ENCODE results near the gene YAE1.

Gene YAE1

DNA sequence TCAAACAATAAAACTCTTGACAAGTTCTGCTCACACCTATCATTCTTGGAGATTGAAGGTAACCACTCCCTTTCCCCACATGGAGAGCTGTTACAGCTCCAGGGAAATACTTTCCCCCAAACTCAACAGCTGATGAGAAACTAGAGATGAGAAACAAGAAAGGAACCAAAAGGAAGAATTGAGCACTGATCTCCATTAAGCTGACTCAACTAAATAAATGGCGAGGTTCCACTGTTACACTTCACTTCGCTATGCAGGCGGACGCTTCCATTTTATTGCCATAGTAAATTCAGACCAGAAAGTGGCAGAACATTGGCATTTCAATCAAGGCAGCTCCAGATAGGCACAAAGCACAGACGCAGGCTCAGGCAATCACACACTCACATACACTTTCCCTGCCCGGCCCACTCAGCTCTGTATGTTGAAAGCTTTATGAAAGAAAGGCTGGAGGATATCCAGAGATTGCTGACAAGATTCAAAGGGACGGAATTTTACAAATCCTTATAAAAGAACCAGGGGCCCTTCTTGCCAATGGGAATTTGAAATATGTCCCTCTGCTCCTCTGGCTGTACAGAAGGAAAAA lies 11.5 kb upstream of the YAE1 start:
- no peak for DNase-seq (ENCODE audit: low read depth)

DNA sequence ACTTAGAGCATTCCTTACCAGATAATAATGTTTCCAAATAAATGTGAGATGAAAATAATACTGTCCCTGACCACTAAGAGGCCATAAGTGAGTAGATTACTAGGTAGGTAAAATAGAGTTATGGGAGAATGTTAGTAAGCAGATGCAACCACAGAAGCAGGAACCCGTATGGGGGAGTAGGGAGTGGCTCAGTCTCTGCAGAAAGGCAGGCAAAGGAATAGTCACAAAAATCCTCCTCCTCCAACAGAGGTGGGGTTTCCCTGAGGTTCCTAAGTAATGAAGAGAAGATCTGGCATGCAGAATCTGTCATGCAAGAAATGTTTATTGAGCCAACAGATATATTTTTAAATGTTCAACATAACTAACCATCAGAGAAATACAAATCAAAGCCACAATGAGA lies 9.0 kb upstream of the YAE1 start:
- no peak for DNase-seq (ENCODE audit: low read depth)

DNA sequence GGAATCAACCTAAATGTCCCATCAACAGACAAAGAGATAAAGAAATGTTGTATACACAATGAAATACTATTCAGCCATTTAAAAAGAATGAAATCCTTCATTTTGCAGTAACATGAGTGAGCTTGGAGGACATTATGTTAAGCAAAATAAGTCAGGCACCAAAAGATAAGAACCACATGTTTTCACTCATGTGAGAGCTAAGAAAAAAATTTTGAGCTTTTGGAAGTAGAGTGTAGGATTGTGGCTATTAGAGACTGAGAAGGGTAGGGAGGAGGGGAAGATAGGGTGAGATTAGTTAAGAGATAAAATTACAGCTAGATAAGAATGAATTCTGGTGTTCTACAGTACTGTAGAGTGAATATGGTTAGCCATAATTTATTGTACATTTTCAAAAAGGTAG lies 8.3 kb upstream of the YAE1 start:
- DNase-seq (ENCODE audit: low read depth): no peak

DNA sequence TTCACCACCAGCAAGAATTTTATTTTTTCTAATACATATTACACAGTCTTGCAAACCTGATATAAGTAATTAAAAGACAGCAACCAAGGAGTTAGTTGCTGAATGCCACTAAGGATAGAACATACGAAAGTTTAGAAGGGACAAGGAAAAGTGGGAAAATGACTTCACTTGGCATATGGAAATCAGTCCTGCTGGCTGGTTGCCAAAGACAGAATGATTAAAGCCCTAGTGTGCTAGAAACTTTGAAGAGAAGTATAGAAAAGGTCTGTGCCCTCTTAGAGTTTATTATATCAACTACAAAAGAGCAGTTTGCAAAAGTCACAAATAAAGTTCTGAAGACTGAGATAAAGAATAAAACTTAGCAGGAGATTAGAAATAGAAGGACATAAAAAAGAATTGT lies 5.8 kb upstream of the YAE1 start:
- no peak for DNase-seq (ENCODE audit: low read depth)

DNA sequence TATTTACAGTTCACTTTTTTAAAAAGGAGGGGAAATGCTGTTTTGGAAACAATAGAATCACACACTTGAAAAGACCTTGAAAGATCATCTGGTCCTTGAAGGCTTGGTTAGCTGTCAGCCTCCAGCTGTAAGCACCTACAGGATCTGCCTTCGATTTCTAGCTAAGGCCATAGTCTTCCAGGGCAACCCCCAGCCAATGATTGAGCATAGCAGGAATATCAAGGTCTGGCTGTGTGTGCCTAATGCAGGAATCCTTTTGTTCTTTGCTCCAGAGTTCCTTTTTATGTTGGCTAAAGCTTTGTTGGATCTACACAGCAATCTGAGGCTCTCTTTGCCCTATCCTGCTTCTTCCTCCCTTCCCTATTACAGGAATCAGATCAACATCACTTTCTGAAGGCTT lies 5.2 kb upstream of the YAE1 start:
- no peak for DNase-seq (ENCODE audit: low read depth)

DNA sequence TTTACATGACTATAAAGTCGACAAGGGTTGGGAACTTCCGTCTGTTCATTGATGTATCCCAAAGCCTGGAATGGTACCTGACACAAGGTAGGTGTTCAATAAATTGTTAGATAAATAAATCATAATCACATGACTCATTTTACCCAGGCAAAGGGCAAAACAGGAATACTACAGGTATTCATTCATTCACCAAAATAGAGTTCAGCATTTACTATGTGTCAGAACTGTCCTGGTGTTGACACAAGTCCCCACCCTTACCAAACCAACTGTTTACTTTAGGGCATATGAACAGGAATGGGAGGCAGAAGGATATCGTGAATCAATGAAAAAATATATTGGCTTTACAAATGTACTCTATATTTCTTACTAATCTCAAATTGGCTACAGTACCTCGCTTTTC lies 666 bp upstream of the YAE1 start:
- no peak for DNase-seq (ENCODE audit: low read depth)

DNA sequence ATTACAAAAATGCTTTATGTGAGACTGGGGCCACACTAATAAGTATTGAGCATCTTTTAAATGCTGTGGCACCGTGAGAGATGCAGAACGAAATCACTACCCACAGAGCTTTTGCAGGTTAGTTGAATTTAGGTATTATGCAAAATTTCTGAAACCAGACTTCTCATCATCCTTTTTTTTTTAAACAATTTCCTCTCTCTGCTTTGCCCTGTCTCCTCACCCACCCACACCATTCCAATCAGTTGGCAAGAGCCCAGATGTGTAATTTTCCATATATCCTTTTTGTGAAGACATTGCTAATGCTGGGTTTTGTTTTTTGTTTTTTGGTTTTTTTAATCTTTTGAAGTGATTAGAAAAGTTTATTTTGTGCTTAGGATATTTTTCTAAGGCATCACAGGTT lies 1.1 kb downstream of the YAE1 start:
- no peak for DNase-seq (ENCODE audit: low read depth)

DNA sequence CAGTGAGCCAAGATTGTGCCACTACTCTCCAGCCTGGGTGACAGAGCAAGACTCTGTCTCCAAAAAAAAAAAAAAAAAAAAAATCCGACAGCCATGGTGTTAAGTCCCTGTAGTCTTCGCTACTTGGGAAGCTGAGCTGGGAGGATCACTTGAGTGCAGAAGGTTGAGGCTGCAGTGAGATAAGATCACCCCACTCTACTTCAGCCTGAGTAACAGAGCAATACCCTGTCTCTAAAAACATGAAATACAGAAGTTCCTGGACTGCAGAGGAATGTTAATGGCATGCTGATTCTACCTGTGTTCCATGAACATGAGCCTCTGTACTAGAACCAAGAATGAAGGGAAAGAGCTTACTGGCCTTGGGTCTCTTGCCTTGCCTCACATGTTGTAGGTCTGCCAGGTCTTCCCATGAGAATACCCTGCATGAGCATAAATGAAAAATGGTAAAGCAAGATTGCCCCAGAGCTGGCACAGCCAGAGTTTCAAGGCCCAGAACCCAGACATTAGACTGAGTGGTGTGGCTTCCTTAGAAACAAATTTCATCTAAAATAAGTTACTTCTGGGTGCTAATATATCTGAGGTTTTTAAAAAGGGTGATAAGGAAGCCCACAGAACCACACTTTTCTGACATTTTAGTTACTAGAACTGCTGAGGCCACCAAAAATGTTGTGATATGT lies 8.6 kb downstream of the YAE1 start:
- DNase-seq (ENCODE audit: low read depth): no peak

DNA sequence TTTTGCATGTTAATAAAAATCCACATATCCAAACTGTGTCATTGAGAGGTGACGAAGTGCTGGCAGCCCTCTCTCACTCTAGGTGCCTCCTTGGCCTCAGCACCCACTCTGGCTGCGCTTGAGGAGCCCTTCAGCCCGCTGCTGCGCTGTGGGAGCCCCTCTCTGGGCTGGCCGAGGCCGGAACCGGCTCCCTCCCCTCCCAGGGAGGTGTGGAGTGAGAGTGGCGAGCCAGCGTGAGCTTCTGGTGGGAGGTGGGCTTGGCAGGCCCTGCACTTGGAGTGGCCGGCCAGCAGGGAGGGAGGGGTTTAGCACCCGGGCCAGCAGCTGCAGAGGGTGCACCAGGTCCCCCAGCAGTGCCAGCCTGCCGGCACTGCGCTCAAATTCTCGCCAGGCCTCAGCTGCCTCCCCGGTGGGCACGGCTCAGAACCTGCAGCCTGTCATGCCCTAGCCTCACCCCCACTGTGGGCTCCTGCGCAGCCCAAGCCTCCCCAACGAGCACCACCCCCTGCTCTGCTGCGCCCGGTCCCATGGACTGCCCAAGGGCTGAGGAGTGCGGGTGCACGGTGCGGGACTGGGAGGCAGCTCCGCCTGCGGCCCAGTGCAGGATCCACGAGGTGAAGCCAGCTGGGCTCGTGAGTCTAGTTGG lies 11.1 kb downstream of the YAE1 start:
- no peak for DNase-seq (ENCODE audit: low read depth)

DNA sequence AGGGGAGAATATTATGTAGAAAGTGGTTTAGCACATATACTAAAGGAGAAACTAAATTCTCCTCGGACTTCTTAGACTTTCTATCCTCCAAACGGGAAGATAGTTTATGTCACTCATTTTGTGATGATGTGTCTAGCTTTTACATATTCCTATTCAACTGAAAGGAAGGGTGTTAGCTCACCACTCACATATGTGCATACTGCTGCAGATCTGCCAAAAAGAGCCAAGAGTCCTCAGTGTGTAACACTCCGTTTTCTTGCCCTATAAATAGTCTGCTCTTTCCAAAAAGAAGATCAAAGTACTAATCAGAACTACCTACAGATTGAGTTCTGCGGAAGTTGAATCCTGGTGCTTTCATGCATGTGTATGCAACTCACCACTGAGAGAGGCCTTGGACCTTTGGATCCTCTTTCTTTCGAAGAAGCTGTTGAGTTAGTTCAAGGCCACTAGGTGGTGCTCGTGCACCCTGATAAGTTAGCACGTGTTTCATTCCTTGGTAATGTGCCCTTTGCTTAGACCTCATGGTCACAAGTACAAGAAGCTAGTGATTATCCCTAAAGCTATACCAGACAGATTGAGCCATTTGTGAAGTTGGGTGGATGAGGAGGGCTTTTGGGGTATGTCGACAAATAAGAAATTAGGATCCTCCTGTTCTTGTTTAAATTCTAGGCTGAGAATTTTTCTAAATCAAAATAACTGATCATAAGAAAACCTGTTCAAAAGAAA lies 14.1 kb downstream of the YAE1 start:
- DNase-seq (ENCODE audit: low read depth): peak; percentile 64

DNA sequence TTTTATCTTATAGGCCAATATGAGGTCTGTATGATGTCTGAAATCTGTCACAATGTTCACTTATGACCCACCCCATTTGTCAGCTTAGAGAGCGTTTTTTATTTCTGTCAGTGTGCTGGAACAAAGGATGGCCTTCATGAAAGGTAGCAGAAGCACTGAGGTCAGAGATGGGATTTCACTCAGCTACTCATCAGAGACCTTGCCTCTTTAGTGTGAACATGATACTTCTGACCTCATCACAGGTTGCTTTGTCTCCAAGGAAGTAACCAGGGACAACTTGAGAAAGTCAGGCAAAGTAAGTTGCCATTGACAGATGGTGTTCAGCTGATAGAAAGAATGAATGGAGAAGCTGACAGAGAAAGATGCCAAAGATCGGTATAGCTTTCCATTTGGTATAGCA lies 16.3 kb downstream of the YAE1 start:
- no peak for DNase-seq (ENCODE audit: low read depth)

DNA sequence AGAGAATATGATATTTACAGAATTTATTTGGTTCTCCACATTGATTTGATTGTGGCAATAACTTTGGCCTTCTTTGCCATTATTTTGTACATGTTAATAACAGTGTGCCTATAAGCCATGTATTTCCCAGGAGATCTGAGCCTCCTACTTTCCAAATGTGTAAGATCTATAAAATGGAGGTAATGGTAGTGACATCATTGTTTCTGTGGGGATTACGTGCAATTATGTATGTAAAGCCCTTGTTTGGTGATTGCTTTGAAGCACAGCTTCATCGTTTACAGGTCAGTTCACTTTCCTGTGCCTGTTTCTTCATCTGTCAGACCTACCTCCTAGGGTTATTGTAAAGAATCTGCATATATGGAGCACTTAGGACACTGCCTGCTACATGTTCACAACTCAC lies 17.3 kb downstream of the YAE1 start:
- DNase-seq (ENCODE audit: low read depth): no peak

DNA sequence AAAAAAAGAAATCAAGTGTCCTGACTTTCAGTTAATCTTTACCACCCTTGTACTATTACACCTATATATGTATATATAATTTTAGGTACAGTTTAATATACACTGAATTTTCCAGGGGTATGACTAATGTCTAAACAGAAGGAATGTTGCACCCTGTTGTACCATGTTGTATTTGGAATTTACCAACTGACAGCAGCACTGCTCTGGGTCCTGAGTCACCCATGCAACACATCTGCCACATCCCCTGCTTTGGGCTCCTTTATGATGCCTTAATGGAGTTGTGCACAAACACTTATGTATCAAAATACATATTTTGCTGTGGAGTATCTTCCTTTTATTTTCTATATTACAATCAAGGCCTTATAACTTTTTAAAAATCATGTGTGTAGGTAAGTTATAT lies 21.2 kb downstream of the YAE1 start:
- no peak for DNase-seq (ENCODE audit: low read depth)

DNA sequence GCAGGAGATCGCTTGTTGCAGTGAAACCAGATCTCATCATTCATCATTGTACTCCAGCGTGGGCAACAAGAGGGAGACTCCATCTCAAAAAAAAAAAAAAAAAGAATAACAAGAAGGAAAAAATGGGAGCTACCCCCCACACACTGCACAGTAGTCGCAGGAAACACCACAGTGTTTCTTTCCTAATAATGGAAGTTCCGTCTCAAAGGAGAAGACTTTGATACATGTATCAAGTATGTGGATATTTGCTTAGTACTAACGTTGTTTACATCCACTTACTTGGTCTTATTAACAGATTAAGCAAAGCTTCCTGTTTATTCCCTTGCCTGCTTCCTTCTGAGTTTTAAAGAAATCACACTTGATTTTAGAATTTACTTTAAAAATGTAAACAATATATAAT lies 22.2 kb downstream of the YAE1 start:
- no peak for DNase-seq (ENCODE audit: low read depth)

DNA sequence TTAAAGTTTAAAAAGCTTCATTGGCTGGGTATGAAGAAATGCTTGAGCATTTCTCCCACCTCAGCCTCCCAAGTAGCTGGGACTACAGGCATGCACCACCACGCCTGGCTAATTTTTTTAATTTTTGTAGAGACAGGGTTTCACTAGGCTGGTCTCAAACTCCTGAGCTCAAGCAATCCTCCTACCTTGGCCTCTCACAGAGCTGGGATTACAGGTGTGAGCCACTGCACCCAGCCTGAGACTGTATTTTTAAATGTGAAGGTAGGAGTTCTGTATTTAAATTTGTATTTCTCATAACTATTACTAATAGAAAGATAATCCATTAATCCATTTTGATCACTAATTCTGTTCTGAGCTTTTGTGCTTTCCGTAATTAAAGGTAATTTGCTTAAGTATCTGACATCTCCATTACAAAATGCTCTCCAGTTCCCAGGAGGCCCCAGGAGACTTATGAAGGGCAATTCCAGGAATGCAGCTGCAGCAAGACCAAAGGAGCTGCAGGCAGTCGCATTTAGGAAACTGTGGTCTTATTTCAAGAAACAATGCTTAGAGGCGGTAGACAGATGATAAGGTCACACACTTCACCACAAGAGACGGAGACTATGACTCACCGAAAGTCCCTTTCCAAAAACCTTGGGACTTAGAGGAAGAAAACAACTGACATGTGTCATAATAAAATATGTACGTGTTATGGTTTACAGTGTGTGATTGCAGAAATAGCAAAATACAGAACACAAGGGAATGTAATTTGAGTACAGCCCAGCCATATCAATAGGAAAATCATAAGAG lies 23.3 kb downstream of the YAE1 start:
- DNase-seq (ENCODE audit: low read depth): peak; percentile 69

DNA sequence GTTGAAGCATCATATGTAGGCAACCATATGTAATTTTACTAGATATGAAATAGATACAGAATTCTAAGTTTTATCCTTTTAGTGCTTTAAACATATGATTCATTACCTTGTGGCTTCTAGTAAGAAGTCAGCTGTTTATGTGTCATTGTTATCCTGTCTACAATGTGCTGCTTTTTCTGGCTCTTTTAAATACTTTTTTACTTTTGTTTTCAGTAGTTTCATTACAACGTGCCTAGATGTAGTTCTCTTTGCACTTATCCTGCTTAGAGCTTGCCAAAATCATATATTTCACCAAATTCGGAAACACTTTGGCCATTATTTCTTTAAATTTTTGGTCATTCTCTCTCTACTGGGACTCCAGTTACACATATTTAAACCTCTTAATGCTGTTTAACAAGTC lies 26.4 kb downstream of the YAE1 start:
- no peak for DNase-seq (ENCODE audit: low read depth)

DNA sequence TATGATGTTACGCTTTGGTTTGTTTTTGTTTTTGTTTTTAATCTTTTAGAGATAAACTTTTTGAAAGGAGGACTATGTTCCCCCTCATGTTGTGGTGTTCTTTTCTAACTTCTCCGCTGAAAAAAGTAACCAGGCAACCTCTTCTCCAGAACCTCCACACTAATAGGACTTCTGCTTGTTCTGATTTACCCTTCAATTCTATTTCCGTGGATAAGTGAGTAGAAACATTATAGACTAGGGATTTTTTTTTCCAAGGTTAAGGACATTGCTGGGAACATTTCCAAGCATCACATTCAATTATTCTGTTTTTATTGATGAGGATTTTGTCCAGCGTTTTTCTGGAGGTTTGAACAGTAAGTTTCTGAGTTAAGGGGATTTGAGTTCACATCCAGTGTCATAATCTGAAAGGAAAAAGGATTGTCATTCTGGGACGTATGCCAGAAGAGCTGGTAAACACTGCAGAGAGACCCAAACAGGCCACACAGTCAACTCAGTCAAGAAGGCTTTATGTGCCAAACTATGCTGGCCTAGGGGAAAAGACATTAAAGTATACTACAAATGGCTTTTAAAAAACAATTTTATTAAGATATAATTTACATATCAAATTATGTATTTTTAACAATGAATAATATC lies 28.9 kb downstream of the YAE1 start:
- no peak for DNase-seq (ENCODE audit: low read depth)

DNA sequence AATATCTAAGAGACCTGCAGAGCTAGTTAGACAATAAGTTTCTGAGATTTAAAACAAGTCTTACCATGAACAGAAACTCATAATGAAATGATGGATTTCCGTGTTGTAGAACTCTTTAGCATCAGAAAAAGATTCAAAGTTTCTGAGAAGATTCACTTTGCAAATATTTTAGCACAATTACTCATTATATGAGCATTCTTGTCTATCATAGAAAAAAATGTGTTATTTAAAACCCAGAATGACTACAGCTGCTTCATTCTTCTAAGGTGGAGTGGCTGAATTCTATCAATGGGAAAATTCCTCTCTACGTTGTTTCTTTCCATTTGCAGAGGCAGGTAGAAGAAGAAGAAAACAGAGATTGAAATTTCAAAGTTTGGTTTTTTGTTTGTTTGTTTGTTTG lies 36.1 kb downstream of the YAE1 start:
- DNase-seq (ENCODE audit: low read depth): no peak

DNA sequence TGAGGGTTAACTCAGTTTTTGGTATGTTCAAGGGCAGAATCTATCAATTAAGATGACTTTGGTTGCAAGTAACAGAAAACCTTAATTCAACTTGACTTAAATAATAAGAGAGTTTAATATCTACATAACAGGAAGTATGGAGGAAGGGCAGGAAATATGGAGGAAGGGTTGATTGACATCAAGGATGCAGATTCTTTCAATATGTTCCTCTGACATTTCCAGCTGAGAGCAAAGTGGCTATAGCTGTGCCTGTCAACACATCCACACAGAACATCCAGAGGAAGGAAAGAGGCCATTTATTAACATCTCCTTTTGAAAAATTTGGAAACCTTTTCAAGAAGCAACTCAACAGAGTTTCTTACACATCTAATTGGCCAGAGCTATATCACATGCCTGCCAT lies 37.7 kb downstream of the YAE1 start:
- no peak for DNase-seq (ENCODE audit: low read depth)

DNA sequence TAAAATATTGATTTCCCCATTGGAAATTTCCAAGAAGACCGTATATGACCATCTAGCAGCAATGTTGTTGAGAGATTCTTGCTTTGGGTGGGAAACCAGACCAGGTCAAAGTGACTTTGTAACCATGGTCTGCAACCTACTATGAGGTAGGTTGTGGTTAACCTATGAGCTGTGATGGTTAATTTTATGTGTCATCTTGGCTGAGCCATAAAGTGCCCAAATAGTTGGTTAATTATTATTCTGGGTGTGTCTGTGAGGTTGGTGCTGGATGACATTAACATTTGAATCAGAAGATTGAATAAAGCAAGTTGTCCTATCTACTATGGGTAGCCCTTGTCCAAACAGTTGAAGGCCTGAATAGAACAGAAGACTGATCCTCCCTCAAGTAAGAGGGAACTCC lies 38.9 kb downstream of the YAE1 start:
- DNase-seq (ENCODE audit: low read depth): no peak

DNA sequence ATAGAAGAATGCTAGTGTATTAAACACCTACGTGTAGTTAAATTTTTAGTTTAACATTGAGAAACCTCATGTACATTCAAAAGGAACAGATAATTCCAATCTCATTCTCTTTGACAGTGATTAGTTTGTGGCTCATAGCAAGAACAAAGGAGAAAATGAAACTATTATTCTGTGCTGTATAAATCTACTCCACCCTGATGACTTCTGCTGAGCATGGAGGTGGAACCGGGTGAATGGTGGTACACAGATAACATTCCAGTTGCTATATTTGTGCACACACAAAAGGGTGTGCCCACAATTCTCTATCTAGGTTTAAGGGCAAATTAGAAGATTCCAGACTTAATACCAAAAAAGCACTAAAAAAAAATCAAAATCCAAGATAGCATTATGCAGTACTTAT lies 40.1 kb downstream of the YAE1 start:
- no peak for DNase-seq (ENCODE audit: low read depth)

DNA sequence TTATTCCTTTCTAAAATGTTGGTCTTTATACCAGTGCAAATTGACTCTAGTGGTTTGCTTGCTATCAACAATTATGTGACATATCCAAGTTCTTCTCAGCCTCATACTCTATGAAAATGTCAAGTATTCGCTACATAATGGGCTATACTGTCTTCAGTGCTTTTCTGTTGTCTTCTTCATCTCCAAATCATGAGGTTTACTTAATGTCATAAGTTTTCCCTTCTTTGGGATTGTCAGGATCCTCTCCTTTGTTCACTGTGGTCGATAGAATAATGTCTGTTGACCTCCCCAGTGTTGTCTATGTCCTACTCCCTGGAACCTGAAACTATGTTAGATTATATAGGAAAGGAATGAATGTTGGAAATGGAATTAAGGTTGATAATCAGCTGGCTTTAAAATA lies 40.7 kb downstream of the YAE1 start:
- no peak for DNase-seq (ENCODE audit: low read depth)

All from activated T-cell treated with anti-CD3 and anti-CD28 coated beads for 24 hours (primary cell).